A673 (cell line): ENCODE measurements around the gene HNRNPUL1. TPM values are rescaled to one million over a fixed set of nuclear protein-coding genes. Genes with fewer than 3 reads are reported as not detected.

ENCODE experiments used
- BruUV-seq: library from RNA; stranded (reverse); fragments of 400-500 nt; replicated peaks from 2 replicates; lab custom pipeline; 2021; lab: Mats Ljungman, UMichigan
- CTCF ChIA-PET: fragments of 300-600 bp; sonication (Branson Sonifier 250); formaldehyde crosslinking; loops from one replicate; lab custom pipeline; 2022; ENCODE audit warnings: antibody characterized with exemption; lab: Charles Lee
- POLR2A ChIA-PET: fragments of 300-600 bp; sonication (Branson Sonifier 250); formaldehyde crosslinking; loops from one replicate; lab custom pipeline; 2022; ENCODE audit warnings: antibody characterized with exemption; ENCODE audit not compliant: low non-redundant PET; lab: Charles Lee
- DNase-seq: peaks from one replicate; pipeline ENCODE4 v3.0.0-alpha.2; 2015; ENCODE audit warnings: low spot score
- H3K27ac ChIP-seq: fragments of 200-600 bp; sonication (generic); 2 replicates; pipeline ENCODE4 v1.5.1; 2016; ENCODE audit warnings: mixed run types, low read depth, mild to moderate bottlenecking, mixed read lengths, antibody characterized with exemption, low read length; ENCODE audit not compliant: poor library complexity, severe bottlenecking
- H3K27me3 ChIP-seq: fragments of 200-600 bp; sonication (generic); replicated peaks from 2 replicates; pipeline ENCODE4 v1.6.1; 2017; ENCODE audit warnings: mixed run types, low read depth, mild to moderate bottlenecking, mixed read lengths, antibody characterized with exemption, low read length; ENCODE audit not compliant: insufficient read depth, poor library complexity
- H3K36me3 ChIP-seq: fragments of 200-600 bp; sonication (generic); 2 replicates; pipeline ENCODE4 v1.6.1; 2016; ENCODE audit warnings: mixed run types, mild to moderate bottlenecking, mixed read lengths, antibody characterized with exemption, low read length; ENCODE audit not compliant: insufficient read depth, poor library complexity, severe bottlenecking
- H3K4me1 ChIP-seq: fragments of 200-600 bp; sonication (generic); 2 replicates; pipeline ENCODE4 v1.6.1; 2017; ENCODE audit warnings: mixed run types, mild to moderate bottlenecking, mixed read lengths, antibody characterized with exemption, low read length; ENCODE audit not compliant: insufficient read depth, poor library complexity, severe bottlenecking
- H3K4me3 ChIP-seq: fragments of 200-600 bp; sonication (generic); 2 replicates; pipeline ENCODE4 v1.5.1; 2016; ENCODE audit warnings: low read depth, mixed run types, mild to moderate bottlenecking, mixed read lengths, low read length; ENCODE audit not compliant: poor library complexity, severe bottlenecking
- H3K9me3 ChIP-seq: fragments of 200-600 bp; sonication (generic); 2 replicates; pipeline ENCODE4 v1.6.1; 2016; ENCODE audit warnings: mixed run types, low read depth, mild to moderate bottlenecking, mixed read lengths, antibody characterized with exemption, low read length; ENCODE audit not compliant: poor library complexity, severe bottlenecking
- CTCF ChIP-seq: fragments of 300-800, 200-600 bp; sonication (generic); conservative IDR thresholded peaks from 2 replicates; pipeline ENCODE4 v1.5.1; 2017; ENCODE audit warnings: low read depth, mild to moderate bottlenecking, antibody characterized with exemption, low read length, moderate library complexity, mixed read lengths
- EZH2 ChIP-seq: fragments of 200-600 bp; sonication (generic); IDR thresholded peaks from 2 replicates; pipeline ENCODE4 v1.6.1; 2017; ENCODE audit warnings: borderline replicate concordance, low read depth, mild to moderate bottlenecking, mixed read lengths, antibody characterized with exemption, low read length; ENCODE audit not compliant: poor library complexity, severe bottlenecking
- intact Hi-C: fragments of 100-400 bp; cut with micrococcal nuclease; formaldehyde crosslinking; loops from one replicate; pipeline ENCODE4 v1.10.0; 2022; ENCODE audit not compliant: unreplicated experiment
- total RNA-seq: library from RNA; stranded (reverse); gene quantifications from 2 replicates; pipeline ENCODE4 v1.2.3, GENCODE V29; 2021

Gene HNRNPUL1
- total RNA-seq, 1 experiment from 2014 or later, result 344 TPM

DNA sequence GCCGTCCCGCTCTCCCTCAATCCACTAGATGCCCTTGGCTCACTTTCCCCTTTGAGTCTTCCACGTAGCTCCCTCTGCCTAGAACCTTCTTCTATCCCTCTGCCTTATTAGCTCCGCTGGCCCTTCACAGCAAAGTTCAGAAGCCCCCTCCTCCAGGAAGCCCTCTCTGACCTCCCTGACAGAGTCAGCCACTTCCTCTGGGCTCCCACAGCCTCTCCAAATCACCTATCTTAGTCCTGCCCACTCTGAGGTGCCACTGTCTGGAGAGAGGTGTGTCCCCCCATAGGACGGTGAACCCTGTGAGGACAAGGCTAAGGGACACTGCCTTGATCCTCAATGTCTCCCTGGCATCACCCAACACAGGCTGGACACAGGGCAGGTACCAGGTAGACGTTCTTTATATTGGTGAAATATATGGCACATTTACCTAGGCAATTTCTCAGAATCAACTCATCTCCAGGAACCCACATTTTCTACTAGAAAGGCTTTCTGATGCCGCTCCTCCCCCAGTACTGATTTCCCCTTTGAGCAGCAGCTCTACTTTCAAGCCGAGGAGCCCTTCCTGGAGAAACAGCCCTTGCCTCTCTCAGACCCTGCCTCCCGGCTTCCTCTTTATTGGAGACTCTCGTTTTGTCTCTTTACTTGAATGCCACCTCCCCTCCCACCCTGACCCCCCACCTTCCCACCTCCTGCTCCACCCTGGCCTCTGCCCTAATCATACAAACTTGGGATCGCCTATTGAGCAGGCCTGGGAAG is 93.0 kb downstream of the HNRNPUL1 start:
- H3K36me3 ChIP-seq, result no peaks in the 10 kb centered on the region
- DNase-seq, result no peak
- intact Hi-C loops, result no loop called here
- no peak overlapping the region for H3K27ac ChIP-seq
- ChIA-PET CTCF (no interaction called here), POLR2A (interaction anchor here (0.6 kb wide), 1 partner anchor 107 kb away, joined by 5 read pairs; no protein-coding TSS in a partner anchor)
- H3K27me3 ChIP-seq, result no peaks in the 10 kb centered on the region
- BruUV-seq, result no TSS peak
- peaks cover 4% of the 10 kb centered on the region for H3K4me1 ChIP-seq
- no peak overlapping the region for H3K4me3 ChIP-seq
- no peaks in the 10 kb centered on the region for H3K9me3 ChIP-seq
- TF ChIP-seq CTCF, result no peak
- TF ChIP-seq EZH2, result no peak

Other genes starting within 250 kb of the HNRNPUL1 start
- gene CYP2A13, start 175.9 kb upstream of the HNRNPUL1 start, total RNA-seq, result not detected in 2 replicates
- gene CYP2F1, start 149.9 kb upstream of the HNRNPUL1 start, total RNA-seq, result not detected in 2 replicates
- 0.19 and 0.24 TPM in 2 replicates for gene CYP2S1, start 71.2 kb upstream of the HNRNPUL1 start, total RNA-seq
- 0.92 and 1.0 TPM in 2 replicates for gene AXL, start 45.1 kb upstream of the HNRNPUL1 start, total RNA-seq
- 40.8 and 41.8 TPM in 2 replicates for gene CCDC97, start 45.8 kb downstream of the HNRNPUL1 start, total RNA-seq
- 92.4 and 102 TPM in 2 replicates for gene TGFB1, start 89.5 kb downstream of the HNRNPUL1 start, total RNA-seq
- 9.9 and 10.7 TPM in 2 replicates for gene B9D2, start 99.8 kb downstream of the HNRNPUL1 start, total RNA-seq
- 4.9 and 8.7 TPM in 2 replicates for gene TMEM91, start 112.2 kb downstream of the HNRNPUL1 start, total RNA-seq
- 35.0 and 43.1 TPM in 2 replicates for gene EXOSC5, start 133.0 kb downstream of the HNRNPUL1 start, total RNA-seq
- gene BCKDHA, start 133.4 kb downstream of the HNRNPUL1 start, total RNA-seq, result 14.7 and 15.9 TPM in 2 replicates
- gene B3GNT8, start 163.0 kb downstream of the HNRNPUL1 start, total RNA-seq, result 0.41 and 0.81 TPM in 2 replicates
- 86.5 and 96.6 TPM in 2 replicates for gene DMAC2, start 175.5 kb downstream of the HNRNPUL1 start, total RNA-seq
- gene ERICH4, start 178.8 kb downstream of the HNRNPUL1 start, total RNA-seq, result not detected in 2 replicates